Lower leg skin (tissue), 3 donors: Measurements from ENCODE around the gene GPR158.

ENCODE experiments used
- CTCF ChIP-seq, 3 donors: fragments of 450-650 bp; IDR thresholded peaks; one replicate each; pipeline ENCODE4 v1.5.1; 2016; ENCODE audit warnings: antibody characterized with exemption in 3 of 3, mild to moderate bottlenecking in 3 of 3, moderate library complexity in 2 of 3
- POLR2A ChIP-seq, 2 donors: fragments of 450-650 bp; IDR thresholded peaks; one replicate each; pipeline ENCODE4 v1.6.1; 2016 to 2017; ENCODE audit warnings: antibody characterized with exemption in 2 of 2, mild to moderate bottlenecking in 1 of 2, moderate library complexity in 1 of 2

- no peak for TF ChIP-seq CTCF (IDR thresholded peaks at IDR 0.05)
- TF ChIP-seq POLR2A (IDR thresholded peaks at IDR 0.05): no peak
Measured at GRCh38 chr10:25615926-25616325, 441.1 kb downstream of the GPR158 start.
